Epithelial cell of esophagus (primary cell): ENCODE measurements around the gene RBCK1.
A peak's percentile ranks its signal among the peaks of the same experiment; 100 is the strongest.

ENCODE experiments used
- DNase-seq: peaks from one replicate; pipeline ENCODE4 v3.0.0; 2010; ENCODE audit warnings: low read depth
- H3K4me3 ChIP-seq: 2 replicates; pipeline ENCODE4 v1.5.1; 2011; ENCODE audit warnings: mild to moderate bottlenecking, low read length, control low read depth
- CTCF ChIP-seq: IDR thresholded peaks from 2 replicates; pipeline ENCODE4 v1.5.1; 2011; ENCODE audit warnings: low read depth, mild to moderate bottlenecking, low read length, control low read depth, inconsistent platforms; ENCODE audit not compliant: insufficient read depth; ENCODE audit errors: missing control alignments

RBCK1 gene

GRCh38 chr20:408843-409696, 971 bp downstream of the RBCK1 start:
- DNase-seq: no peak
- peak overlapping the region; percentile 97 for H3K4me3 ChIP-seq
- TF ChIP-seq CTCF: no peak

DNA sequence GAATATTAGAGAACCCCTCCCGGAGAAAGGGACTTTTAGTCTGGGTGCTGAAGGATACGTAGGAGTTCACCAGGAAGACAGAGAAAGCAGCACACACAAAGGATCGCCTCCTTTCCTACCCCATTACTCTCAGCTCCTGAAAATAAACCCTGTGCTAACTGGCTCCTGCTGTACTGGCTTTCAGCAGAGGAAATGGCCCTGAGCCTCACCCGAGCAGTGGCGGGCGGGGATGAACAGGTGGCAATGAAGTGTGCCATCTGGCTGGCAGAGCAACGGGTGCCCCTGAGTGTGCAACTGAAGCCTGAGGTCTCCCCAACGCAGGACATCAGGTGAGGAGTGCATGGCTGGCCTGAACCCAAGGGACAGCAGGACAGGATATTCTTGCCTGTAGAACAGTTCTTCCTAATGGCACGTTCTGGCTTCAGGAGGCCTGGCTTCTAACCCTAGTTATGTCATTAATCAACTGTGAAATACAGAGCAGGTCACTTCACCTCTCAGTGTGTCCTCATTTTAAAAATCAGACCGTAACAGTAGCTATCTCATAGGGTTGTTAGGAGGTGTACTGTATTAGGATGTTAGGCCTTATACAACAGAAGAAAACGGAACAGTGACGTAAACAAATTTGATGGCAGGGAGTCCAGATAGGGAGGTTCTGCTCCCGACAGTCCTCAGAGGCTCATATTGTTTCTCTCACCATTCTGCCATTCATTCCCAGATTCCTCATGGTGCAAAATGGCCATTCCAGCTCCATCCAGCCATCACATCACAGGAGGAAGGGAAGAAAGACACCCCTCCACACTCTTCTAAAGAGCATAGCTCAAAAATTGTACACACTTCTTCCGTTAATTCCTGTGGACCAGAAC, 1.8 kb downstream of the RBCK1 start:
- TF ChIP-seq CTCF: no peak
- DNase-seq: no peak
- peak overlapping the region; percentile 97 for H3K4me3 ChIP-seq

GRCh38 chr20:412081-412480, 4.0 kb downstream of the RBCK1 start:
- no peak for DNase-seq
- H3K4me3 ChIP-seq: no peak overlapping the region
- no peak for TF ChIP-seq CTCF

DNA sequence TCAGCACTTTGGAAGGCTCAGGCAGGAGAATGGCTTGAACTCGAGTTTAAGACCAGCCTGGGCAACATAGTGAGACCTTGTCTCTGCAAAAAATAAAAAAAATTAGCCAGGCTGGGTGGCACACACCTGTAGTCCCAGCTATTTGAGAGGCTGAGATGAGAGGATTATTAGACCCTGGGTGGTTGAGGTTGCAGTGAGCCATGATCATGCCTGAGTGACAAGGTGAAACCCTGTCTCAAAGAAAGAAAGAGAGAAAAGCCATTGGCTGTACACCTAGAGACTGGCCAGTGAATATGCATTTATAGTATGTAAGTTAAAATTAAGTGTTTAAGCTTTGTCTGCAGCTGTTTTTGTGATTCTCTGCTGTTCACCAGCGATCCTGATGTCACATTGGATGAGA, 6.1 kb downstream of the RBCK1 start:
- no peak for DNase-seq
- no peak for TF ChIP-seq CTCF
- no peak overlapping the region for H3K4me3 ChIP-seq

DNA sequence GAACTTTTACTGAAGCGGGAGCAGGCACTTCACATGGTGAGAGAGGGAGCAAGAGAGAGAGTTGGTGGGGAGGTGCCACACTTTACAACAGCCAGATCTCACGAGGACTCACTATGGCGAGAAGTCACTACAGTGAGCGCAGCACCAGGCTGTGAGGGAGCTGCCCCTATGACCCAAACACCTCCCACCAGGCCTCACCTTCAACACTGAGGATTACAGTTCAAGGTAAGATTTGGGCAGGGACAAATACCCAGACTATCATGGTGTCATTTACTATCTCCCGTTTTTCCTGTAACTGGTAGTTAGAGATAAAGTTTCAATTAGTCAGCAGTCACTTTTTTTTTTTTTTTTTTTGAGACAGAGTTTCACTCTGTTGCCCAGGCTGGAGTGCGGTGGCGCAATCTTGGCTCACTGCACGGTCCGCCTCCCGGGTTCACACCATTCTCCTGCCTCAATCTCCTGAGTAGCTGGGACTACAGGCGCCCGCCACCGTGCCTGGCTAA, 7.8 kb downstream of the RBCK1 start:
- DNase-seq: no peak
- no peak for TF ChIP-seq CTCF
- H3K4me3 ChIP-seq: no peak overlapping the region

- no peak for DNase-seq
- H3K4me3 ChIP-seq: no peak overlapping the region
- TF ChIP-seq CTCF: no peak
These were observed 9.1 kb downstream of the RBCK1 start for GRCh38 chr20:416950-417800.
